Measurements from ENCODE around the gene DIP2A. TPM values are rescaled to one million over a fixed set of nuclear protein-coding genes. Genes with fewer than 3 reads are reported as not detected.

Gene DIP2A
- total RNA-seq, 2 experiments from 2014 or later: 61.2 to 66.1 TPM

DNA sequence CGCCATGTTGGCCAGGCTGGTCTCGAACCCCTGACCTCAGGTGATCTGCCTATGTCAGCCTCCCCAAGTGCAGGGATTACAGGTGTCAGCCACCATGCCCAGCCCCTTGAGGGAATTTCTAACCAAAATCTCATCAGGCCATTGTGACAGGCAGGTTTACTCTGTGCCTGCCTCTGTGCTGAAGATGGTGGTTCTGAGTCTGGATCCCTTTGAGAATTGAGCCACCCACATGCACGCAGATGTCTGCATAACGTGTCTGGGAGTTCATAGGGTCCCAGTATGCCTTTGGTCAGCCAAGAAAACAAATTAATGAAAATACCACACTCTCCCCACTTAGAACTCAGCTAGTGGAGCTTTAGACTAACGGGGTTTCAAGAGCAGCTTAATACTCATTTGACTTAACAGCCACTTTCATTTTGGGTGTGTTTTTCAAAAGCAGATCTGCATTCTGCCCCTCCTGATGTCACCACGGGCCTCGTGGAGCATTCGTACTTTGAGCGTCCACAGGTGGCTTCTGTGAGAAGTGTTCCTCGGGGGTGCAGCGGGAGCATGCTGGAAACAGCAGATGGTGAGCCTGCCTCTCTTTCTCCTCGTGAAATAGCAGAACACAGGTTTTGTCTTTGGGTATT is 45.3 kb downstream of the DIP2A start:
- Mint-ChIP-seq H3K4me1 (ENCODE audit: low read depth) (peaks cover 27% of the 10 kb centered on the region), H3K27ac (peak overlapping the region; percentile 39), H3K36me3 (ENCODE audit: low read depth) (peaks cover 71% of the 10 kb centered on the region), H3K27me3 (no peaks in the 10 kb centered on the region), H3K4me3 (no peak overlapping the region), H3K9me3 (no peaks in the 10 kb centered on the region)
- Histone ChIP-seq H3K27ac (ENCODE audit: low read depth in 1 of 2, low read length in 2 of 2) (no peak overlapping the region), H3K4me1 (ENCODE audit: insufficient read depth, low read length) (peaks cover 17% of the 10 kb centered on the region), H3K27me3 (ENCODE audit: control insufficient read depth in 1 of 2, insufficient read depth in 2 of 2, low read length in 2 of 2) (no peaks in the 10 kb centered on the region), H3K36me3 (ENCODE audit: insufficient read depth, low read length) (peaks cover 38% of the 10 kb centered on the region), H3K4me3 (ENCODE audit: low read length) (no peak overlapping the region), H3K9me3 (ENCODE audit: control insufficient read depth in 1 of 2, insufficient read depth in 1 of 2, low read length in 2 of 2) (no peaks in the 10 kb centered on the region)
- ChIA-PET POLR2A (no interaction called here), CTCF (no interaction called here)
- DNase-seq (peak in 2 of 14 experiments; percentile 19 to 25), ATAC-seq (ENCODE audit: poor library complexity) (no peak)
- TF ChIP-seq, protein P1, sequence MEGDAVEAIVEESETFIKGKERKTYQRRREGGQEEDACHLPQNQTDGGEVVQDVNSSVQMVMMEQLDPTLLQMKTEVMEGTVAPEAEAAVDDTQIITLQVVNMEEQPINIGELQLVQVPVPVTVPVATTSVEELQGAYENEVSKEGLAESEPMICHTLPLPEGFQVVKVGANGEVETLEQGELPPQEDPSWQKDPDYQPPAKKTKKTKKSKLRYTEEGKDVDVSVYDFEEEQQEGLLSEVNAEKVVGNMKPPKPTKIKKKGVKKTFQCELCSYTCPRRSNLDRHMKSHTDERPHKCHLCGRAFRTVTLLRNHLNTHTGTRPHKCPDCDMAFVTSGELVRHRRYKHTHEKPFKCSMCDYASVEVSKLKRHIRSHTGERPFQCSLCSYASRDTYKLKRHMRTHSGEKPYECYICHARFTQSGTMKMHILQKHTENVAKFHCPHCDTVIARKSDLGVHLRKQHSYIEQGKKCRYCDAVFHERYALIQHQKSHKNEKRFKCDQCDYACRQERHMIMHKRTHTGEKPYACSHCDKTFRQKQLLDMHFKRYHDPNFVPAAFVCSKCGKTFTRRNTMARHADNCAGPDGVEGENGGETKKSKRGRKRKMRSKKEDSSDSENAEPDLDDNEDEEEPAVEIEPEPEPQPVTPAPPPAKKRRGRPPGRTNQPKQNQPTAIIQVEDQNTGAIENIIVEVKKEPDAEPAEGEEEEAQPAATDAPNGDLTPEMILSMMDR (IDR thresholded peaks at IDR 0.05): no peak
- intact Hi-C loops (cut with DNase I, micrococcal nuclease): loop anchor here in 1 of 2 experiments (5.0 kb wide), 1 partner anchor 48 kb away; no protein-coding TSS in a partner anchor

DNA sequence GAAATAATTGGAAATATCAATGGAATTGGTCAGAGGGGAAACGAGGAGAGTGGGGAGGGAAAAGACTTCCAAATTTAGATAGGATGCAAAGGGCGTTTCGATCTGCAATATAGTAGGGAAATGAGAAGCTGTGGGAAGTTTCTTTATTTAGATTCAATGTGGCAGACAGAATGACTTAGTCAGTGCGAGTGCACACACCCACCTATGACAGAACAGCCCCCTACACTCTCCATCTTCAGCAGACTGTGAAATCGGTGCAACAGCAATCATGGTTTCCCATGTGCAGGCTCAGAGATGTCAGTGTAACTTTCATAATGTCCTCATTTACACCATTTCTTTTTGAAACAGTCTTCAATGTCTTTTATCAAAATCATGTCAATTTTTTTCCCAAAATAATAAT is 46.0 kb downstream of the DIP2A start:
- Mint-ChIP-seq H3K36me3 (ENCODE audit: low read depth) (peaks cover 67% of the 10 kb centered on the region), H3K9me3 (no peaks in the 10 kb centered on the region), H3K27me3 (no peaks in the 10 kb centered on the region), H3K4me1 (ENCODE audit: low read depth) (peaks cover 21% of the 10 kb centered on the region), H3K4me3 (no peak overlapping the region), H3K27ac (peak overlapping the region; percentile 39)
- TF ChIP-seq, protein P1 (IDR thresholded peaks at IDR 0.05): no peak
- Histone ChIP-seq H3K9me3 (ENCODE audit: control insufficient read depth in 1 of 2, insufficient read depth in 1 of 2, low read length in 2 of 2) (no peaks in the 10 kb centered on the region), H3K4me1 (ENCODE audit: insufficient read depth, low read length) (peaks cover 13% of the 10 kb centered on the region), H3K36me3 (ENCODE audit: insufficient read depth, low read length) (peaks cover 41% of the 10 kb centered on the region), H3K27me3 (ENCODE audit: control insufficient read depth in 1 of 2, insufficient read depth in 2 of 2, low read length in 2 of 2) (no peaks in the 10 kb centered on the region), H3K4me3 (ENCODE audit: low read length) (no peak overlapping the region), H3K27ac (ENCODE audit: low read depth in 1 of 2, low read length in 2 of 2) (no peak overlapping the region)
- ChIA-PET POLR2A (no interaction called here), CTCF (no interaction called here)
- intact Hi-C loops (cut with DNase I, micrococcal nuclease): loop anchor here in 1 of 2 experiments (5.0 kb wide), 1 partner anchor 48 kb away; no protein-coding TSS in a partner anchor
- ATAC-seq (ENCODE audit: poor library complexity) (no peak), DNase-seq (no peak)

DNA sequence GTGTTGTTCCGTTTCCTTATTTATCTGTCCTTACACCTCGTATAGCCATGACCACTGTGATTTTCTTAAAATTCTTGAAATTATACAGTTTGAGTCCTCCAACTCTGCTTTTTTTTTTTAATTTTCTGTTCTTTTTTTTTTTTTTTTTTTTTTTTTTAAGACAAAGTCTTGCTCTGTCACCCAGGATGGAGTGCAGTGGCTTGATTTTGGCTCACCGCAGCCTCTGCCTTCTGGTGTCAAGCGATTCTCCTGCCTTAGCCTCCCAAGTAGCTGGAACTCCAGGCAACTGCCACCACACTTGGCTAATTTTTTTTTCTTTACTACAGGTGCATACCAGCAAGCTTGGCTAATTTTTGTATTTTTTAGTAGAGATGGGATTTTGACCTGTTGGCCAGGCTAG is 48.9 kb downstream of the DIP2A start:
- Histone ChIP-seq H3K9me3 (ENCODE audit: control insufficient read depth in 1 of 2, insufficient read depth in 1 of 2, low read length in 2 of 2) (no peaks in the 10 kb centered on the region), H3K36me3 (ENCODE audit: insufficient read depth, low read length) (peaks cover 62% of the 10 kb centered on the region), H3K4me1 (ENCODE audit: insufficient read depth, low read length) (peaks cover 5% of the 10 kb centered on the region), H3K27ac (ENCODE audit: low read depth in 1 of 2, low read length in 2 of 2) (no peak overlapping the region), H3K4me3 (ENCODE audit: low read length) (no peak overlapping the region), H3K27me3 (ENCODE audit: control insufficient read depth in 1 of 2, insufficient read depth in 2 of 2, low read length in 2 of 2) (no peaks in the 10 kb centered on the region)
- peaks cover 8% of the 10 kb centered on the region for H3K4me1 Mint-ChIP-seq (ENCODE audit: low read depth)
- ChIA-PET CTCF (no interaction called here), POLR2A (interaction anchor here (0.6 kb wide), 1 partner anchor 128 kb away, joined by 5 read pairs; no protein-coding TSS in a partner anchor)
- no peak overlapping the region for H3K27ac Mint-ChIP-seq
- DNase-seq: no peak
- no peak for ATAC-seq (ENCODE audit: poor library complexity)
- TF ChIP-seq, protein P1 (IDR thresholded peaks at IDR 0.05): no peak
- peaks cover 80% of the 10 kb centered on the region for H3K36me3 Mint-ChIP-seq (ENCODE audit: low read depth)
- no peaks in the 10 kb centered on the region for H3K9me3 Mint-ChIP-seq
- H3K27me3 Mint-ChIP-seq: no peaks in the 10 kb centered on the region
- intact Hi-C loops (cut with DNase I, micrococcal nuclease): no loop called here
- no peak overlapping the region for H3K4me3 Mint-ChIP-seq
